ENCODE data around the gene C19orf33. TPM values are rescaled to one million over a fixed set of nuclear protein-coding genes. Genes with fewer than 3 reads are reported as not detected.

Gene C19orf33
- total RNA-seq, 3 donors from 2014 or later (not counting 1 experiment from before 2014, with no cell fraction given), result 1.5 to 4.0 TPM; not detected in 1

DNA sequence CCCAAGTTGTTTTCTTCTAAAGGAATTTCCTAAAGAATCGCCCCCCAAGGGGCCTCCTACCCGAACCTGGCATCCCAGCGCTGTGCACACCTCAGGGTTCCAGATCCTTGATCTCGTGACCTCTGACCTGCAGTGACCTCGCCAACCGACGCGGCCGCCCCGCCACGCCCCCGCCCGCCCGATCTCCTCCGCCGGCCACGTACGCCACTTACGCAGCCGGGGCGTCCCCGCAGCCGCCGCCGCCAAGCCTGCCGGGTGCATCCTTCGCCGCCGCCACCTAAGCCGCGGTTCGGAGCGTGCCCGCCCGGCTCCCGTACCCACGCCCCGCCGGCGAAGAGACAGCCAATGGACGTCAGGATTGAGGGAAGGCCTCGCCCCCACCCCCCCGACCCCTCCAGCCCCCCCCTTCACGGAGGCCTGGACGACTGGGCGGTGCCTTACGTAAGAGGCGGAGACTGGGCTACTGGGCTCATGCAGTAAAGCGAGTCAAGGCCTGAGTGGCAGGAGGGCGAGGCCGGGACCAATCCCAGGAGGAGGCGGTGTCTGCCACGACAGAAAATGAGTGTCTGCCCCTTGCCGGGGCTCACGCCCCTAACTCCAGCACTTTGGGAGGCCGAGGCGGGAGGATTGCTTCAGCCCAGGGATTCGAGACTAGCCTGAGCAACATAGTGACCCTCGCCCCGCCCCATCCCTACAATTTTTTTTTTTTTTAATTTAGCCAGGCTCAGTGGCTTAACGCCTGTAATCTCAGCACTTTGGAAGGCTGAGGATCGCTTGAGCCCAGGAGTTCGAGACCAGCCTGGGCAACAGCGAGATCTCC, 11.8 kb downstream of the C19orf33 start, which contains the start of gene YIF1B:
Gene YIF1B (minus strand): TSS at position 291 of the 820 bp plus-strand sequence. CDS start 30 bp downstream, at position 261.
- DNase-seq (peak; percentile 95 to 97), ATAC-seq (peak; percentile 89 to 96 (median 91))
- peaks cover 51% of the 10 kb centered on the region for H3K4me1 ChIP-seq (ENCODE audit: control insufficient read depth, insufficient read depth, low read length)
- H3K9me3 Mint-ChIP-seq, result no peaks in the 10 kb centered on the region
- WGBS (ENCODE audit: insufficient coverage), result under 1% methylated on average over 62 of the region's 64 CpGs
- H3K27me3 Mint-ChIP-seq (ENCODE audit: low read depth in 2 of 2), result peaks cover 0 to 15% of the 10 kb centered on the region in 2 donors
- peak within 1 kb of the TSS; percentile 89 for H3K4me3 Mint-ChIP-seq
- intact Hi-C loops (cut with micrococcal nuclease), result loop anchor here (1.0 to 10.0 kb wide), 4 partner anchors 19 to 1101 kb away; partner anchors contain the start of genes CATSPERG, PSMD8, SIPA1L3 and WDR87
- H3K4me1 Mint-ChIP-seq, result peaks cover 15 to 29% of the 10 kb centered on the region in 2 donors
- peak within 1 kb of the TSS; percentile 82 for H3K4me3 ChIP-seq (ENCODE audit: low read length)
- H3K27ac Mint-ChIP-seq, result peak within 1 kb of the TSS; percentile 76 to 82
- H3K27ac ChIP-seq (ENCODE audit: low read length), result peak within 1 kb of the TSS; percentile 94
- no peaks in the 10 kb centered on the region for H3K27me3 ChIP-seq (ENCODE audit: control insufficient read depth, insufficient read depth, low read length)
- no peaks in the 10 kb centered on the region for H3K9me3 ChIP-seq (ENCODE audit: control insufficient read depth, insufficient read depth, low read length)
- no peaks in the 10 kb centered on the region for H3K36me3 Mint-ChIP-seq
- TF ChIP-seq, protein P1, sequence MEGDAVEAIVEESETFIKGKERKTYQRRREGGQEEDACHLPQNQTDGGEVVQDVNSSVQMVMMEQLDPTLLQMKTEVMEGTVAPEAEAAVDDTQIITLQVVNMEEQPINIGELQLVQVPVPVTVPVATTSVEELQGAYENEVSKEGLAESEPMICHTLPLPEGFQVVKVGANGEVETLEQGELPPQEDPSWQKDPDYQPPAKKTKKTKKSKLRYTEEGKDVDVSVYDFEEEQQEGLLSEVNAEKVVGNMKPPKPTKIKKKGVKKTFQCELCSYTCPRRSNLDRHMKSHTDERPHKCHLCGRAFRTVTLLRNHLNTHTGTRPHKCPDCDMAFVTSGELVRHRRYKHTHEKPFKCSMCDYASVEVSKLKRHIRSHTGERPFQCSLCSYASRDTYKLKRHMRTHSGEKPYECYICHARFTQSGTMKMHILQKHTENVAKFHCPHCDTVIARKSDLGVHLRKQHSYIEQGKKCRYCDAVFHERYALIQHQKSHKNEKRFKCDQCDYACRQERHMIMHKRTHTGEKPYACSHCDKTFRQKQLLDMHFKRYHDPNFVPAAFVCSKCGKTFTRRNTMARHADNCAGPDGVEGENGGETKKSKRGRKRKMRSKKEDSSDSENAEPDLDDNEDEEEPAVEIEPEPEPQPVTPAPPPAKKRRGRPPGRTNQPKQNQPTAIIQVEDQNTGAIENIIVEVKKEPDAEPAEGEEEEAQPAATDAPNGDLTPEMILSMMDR (IDR thresholded peaks at IDR 0.05), result no peak
- H3K36me3 ChIP-seq (ENCODE audit: control insufficient read depth, insufficient read depth, low read length), result no peaks in the 10 kb centered on the region

DNA sequence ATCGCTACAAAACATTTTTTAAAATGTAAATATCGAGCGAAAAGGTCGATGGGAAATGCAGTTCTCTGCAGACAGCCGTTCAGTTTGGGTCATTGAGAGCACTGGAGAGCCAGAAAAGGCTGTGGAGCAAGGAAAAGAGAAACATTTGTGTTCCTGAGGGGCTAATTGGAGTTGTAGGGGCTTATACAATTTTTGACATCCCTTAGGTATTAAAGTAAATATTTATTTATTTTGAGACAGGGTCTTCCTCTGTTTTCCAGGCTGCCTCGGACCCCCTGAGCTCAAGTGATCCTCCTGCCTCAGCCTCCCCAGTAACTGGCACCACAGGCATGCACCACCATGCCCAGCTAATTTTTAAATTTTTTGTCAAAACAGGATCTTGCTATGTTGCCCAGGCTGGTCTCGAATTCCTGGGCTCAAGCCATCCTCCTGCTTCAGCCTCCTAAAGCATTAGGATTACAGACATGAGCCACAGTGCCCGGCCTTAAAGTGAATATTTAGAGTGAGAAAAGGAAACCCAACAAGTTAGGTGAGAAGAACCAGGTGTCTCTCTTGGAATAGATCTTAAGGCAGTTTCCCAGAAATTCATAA, 12.5 kb downstream of the C19orf33 start:
- intact Hi-C loops (cut with micrococcal nuclease), result loop anchor here (1.0 to 10.0 kb wide), 4 partner anchors 19 to 1102 kb away; partner anchors contain the start of genes CATSPERG, PSMD8, SIPA1L3 and WDR87
- H3K27ac ChIP-seq (ENCODE audit: low read length), result peak overlapping the region; percentile 91
- H3K4me3 Mint-ChIP-seq, result peak overlapping the region; percentile 89
- H3K27me3 ChIP-seq (ENCODE audit: control insufficient read depth, insufficient read depth, low read length), result no peaks in the 10 kb centered on the region
- WGBS (ENCODE audit: insufficient coverage), result 19% methylated on average over 8 of the region's 8 CpGs
- peaks cover 15 to 31% of the 10 kb centered on the region in 2 donors for H3K4me1 Mint-ChIP-seq
- H3K27ac Mint-ChIP-seq, result peak overlapping the region; percentile 76 to 82
- peaks cover 56% of the 10 kb centered on the region for H3K4me1 ChIP-seq (ENCODE audit: control insufficient read depth, insufficient read depth, low read length)
- TF ChIP-seq, protein P1 (IDR thresholded peaks at IDR 0.05), result no peak
- H3K36me3 Mint-ChIP-seq, result no peaks in the 10 kb centered on the region
- no peaks in the 10 kb centered on the region for H3K9me3 ChIP-seq (ENCODE audit: control insufficient read depth, insufficient read depth, low read length)
- peaks cover 0 to 18% of the 10 kb centered on the region in 2 donors for H3K27me3 Mint-ChIP-seq (ENCODE audit: low read depth in 2 of 2)
- no peak for DNase-seq
- peak overlapping the region; percentile 52 for H3K4me3 ChIP-seq (ENCODE audit: low read length)
- ATAC-seq, result peak; percentile 0 to 9 (median 9)
- no peaks in the 10 kb centered on the region for H3K36me3 ChIP-seq (ENCODE audit: control insufficient read depth, insufficient read depth, low read length)
- H3K9me3 Mint-ChIP-seq, result no peaks in the 10 kb centered on the region

DNA sequence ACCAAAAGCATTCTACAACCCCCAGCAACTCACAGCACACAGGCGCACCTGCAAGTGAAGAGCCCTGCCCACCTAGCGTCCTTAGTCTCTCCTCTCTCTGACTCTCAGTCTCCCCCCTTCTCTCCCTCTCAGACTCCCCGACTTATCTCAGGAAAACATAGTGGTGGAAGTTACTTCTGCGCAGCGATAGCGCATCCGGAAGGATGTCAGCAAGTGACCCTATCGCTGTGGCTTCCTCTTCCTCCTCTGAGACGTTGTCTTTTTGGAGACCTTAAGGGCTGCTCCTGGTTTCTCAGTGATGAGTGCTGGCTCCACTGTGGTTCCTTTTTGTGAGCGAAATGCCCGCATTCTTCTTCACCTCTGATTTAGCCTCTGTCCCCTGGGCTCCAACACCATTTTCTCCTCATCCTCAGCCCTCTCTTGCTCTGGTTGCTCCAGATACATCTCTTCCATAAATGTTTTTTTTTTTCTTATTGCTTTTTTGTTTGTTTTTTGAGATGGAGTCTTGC, 13.1 kb downstream of the C19orf33 start:
- H3K27ac Mint-ChIP-seq, result peak overlapping the region; percentile 76 to 82
- no peaks in the 10 kb centered on the region for H3K9me3 Mint-ChIP-seq
- H3K4me3 Mint-ChIP-seq, result peak overlapping the region; percentile 89
- peaks cover 15 to 31% of the 10 kb centered on the region in 2 donors for H3K4me1 Mint-ChIP-seq
- H3K4me3 ChIP-seq (ENCODE audit: low read length), result peak overlapping the region; percentile 52
- peaks cover 56% of the 10 kb centered on the region for H3K4me1 ChIP-seq (ENCODE audit: control insufficient read depth, insufficient read depth, low read length)
- TF ChIP-seq, protein P1 (IDR thresholded peaks at IDR 0.05), result no peak
- H3K9me3 ChIP-seq (ENCODE audit: control insufficient read depth, insufficient read depth, low read length), result no peaks in the 10 kb centered on the region
- no peaks in the 10 kb centered on the region for H3K36me3 Mint-ChIP-seq
- no peaks in the 10 kb centered on the region for H3K36me3 ChIP-seq (ENCODE audit: control insufficient read depth, insufficient read depth, low read length)
- peak overlapping the region; percentile 91 for H3K27ac ChIP-seq (ENCODE audit: low read length)
- DNase-seq, result peak in 1 of 2 donors; percentile 60
- no peak for ATAC-seq
- peaks cover 0 to 20% of the 10 kb centered on the region in 2 donors for H3K27me3 Mint-ChIP-seq (ENCODE audit: low read depth in 2 of 2)
- no peaks in the 10 kb centered on the region for H3K27me3 ChIP-seq (ENCODE audit: control insufficient read depth, insufficient read depth, low read length)
- intact Hi-C loops (cut with micrococcal nuclease), result loop anchor here (5.0 to 10.0 kb wide), 2 partner anchors 410 to 1102 kb away; partner anchors contain the start of genes SIPA1L3, WDR87, ZNF383 and ZNF585B
- WGBS (ENCODE audit: insufficient coverage), result 3% methylated on average over 11 of the region's 11 CpGs

Data from natural killer cell (primary cell).